Thoracic aorta (tissue), 2 donors: Measurements from ENCODE around the gene PTPRN2. TPM values are rescaled to one million over a fixed set of nuclear protein-coding genes. Genes with fewer than 3 reads are reported as not detected.

Experiments
- ATAC-seq: fragments of 150-250 bp; one replicate; pipeline ENCODE4 v1.8.0; 2017; ENCODE audit warnings: low read depth; ENCODE audit not compliant: insufficient number of reproducible peaks, low FRiP score
- DNase-seq: peaks from one replicate; pipeline ENCODE4 v3.0.0-alpha.2; 2020; ENCODE audit warnings: low spot score
- H3K27ac ChIP-seq, 2 donors: fragments of 200-600 bp; sonication (generic); 1 replicate in 1 of 2; 2 replicates in 1 of 2; pipeline ENCODE4 v1.5.1; 2016; ENCODE audit warnings: mild to moderate bottlenecking in 2 of 2, moderate library complexity in 2 of 2
- H3K27me3 ChIP-seq: fragments of 200-600 bp; sonication (generic); replicated peaks from 2 replicates; pipeline ENCODE4 v1.6.0; 2016; ENCODE audit warnings: mild to moderate bottlenecking; ENCODE audit not compliant: insufficient read depth
- H3K36me3 ChIP-seq: fragments of 200-600 bp; sonication (generic); one replicate; pipeline ENCODE4 v1.5.1; 2016
- H3K4me1 ChIP-seq, 2 donors: fragments of 200-600 bp; sonication (generic); 1 replicate in 1 of 2; 2 replicates in 1 of 2; pipeline versions ENCODE4 v1.5.1 to v1.6.0; 2016; ENCODE audit warnings: low read depth in 2 of 2, mild to moderate bottlenecking in 1 of 2; ENCODE audit not compliant: control insufficient read depth in 1 of 2
- H3K4me3 ChIP-seq: fragments of 200-600 bp; sonication (generic); 2 replicates; pipeline ENCODE4 v1.5.1; 2016; ENCODE audit warnings: mild to moderate bottlenecking
- H3K9me3 ChIP-seq: fragments of 200-600 bp; sonication (generic); 2 replicates; pipeline ENCODE4 v1.5.1; 2016
- total RNA-seq, 2 donors: library from RNA; depleted of rRNA; stranded (reverse); fragments of >200 nt; gene quantifications; one replicate each; pipeline versions ENCODE4 v1.1.0 to v1.2.3, GENCODE V29; 2016
- TF ChIP-seq, protein P1 (sequence below): fragments of 200-600 bp; sonication (generic); IDR thresholded peaks from one replicate; pipeline ENCODE4 v1.5.1; 2019; ENCODE audit warnings: antibody characterized with exemption

PTPRN2 gene
- total RNA-seq, 2 donors from 2014 or later: 2.2 to 3.1 TPM

DNA sequence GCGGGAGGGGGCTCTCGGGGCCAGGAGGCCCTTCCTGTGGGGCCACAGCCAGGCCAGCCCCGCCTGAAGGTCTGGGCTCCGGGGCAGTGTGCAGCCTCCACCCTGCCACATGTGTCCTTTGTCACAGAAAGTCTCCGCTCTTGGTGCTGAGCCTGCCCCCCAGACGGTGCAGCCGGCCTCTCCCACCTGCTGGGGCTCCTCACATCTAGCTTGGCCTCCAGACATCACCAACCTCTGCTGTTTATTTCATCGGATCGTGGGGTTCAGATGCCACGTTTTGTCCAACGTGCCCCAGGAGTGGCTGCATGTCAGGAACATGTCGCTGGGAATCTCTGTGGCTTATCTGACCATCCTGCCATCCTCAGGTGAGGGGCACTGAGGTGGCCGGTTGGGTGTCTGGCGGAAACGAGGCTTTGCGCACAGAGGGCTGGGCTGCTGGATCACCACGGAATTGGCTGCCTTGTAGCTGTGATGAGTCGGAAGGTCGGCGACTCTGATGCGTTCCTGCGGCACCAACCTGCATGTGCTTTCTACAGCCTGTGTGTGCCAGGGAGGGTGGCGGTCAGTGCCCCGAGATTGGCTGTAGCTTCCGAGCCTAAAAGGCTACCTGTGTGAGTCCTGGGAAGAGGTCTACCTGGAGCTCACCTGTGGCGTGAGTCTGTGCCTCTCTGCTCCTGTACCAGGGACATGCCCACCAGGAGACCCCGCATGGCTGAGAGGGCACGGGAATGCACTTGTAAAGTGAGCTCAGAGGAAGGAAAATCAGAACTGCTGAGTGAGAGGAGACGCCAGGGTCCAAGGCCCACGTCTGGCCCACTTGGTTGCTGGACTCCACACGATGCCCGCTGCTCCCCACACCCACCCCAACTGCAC is 934.4 kb downstream of the PTPRN2 start:
- H3K4me3 ChIP-seq: no peak overlapping the region
- H3K27ac ChIP-seq: no peak overlapping the region
- H3K4me1 ChIP-seq: no peaks in the 10 kb centered on the region
- H3K9me3 ChIP-seq: no peaks in the 10 kb centered on the region
- H3K36me3 ChIP-seq: no peaks in the 10 kb centered on the region
- DNase-seq: no peak
- no peak for ATAC-seq
- TF ChIP-seq, protein P1, sequence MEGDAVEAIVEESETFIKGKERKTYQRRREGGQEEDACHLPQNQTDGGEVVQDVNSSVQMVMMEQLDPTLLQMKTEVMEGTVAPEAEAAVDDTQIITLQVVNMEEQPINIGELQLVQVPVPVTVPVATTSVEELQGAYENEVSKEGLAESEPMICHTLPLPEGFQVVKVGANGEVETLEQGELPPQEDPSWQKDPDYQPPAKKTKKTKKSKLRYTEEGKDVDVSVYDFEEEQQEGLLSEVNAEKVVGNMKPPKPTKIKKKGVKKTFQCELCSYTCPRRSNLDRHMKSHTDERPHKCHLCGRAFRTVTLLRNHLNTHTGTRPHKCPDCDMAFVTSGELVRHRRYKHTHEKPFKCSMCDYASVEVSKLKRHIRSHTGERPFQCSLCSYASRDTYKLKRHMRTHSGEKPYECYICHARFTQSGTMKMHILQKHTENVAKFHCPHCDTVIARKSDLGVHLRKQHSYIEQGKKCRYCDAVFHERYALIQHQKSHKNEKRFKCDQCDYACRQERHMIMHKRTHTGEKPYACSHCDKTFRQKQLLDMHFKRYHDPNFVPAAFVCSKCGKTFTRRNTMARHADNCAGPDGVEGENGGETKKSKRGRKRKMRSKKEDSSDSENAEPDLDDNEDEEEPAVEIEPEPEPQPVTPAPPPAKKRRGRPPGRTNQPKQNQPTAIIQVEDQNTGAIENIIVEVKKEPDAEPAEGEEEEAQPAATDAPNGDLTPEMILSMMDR: no peak
- no peaks in the 10 kb centered on the region for H3K27me3 ChIP-seq

DNA sequence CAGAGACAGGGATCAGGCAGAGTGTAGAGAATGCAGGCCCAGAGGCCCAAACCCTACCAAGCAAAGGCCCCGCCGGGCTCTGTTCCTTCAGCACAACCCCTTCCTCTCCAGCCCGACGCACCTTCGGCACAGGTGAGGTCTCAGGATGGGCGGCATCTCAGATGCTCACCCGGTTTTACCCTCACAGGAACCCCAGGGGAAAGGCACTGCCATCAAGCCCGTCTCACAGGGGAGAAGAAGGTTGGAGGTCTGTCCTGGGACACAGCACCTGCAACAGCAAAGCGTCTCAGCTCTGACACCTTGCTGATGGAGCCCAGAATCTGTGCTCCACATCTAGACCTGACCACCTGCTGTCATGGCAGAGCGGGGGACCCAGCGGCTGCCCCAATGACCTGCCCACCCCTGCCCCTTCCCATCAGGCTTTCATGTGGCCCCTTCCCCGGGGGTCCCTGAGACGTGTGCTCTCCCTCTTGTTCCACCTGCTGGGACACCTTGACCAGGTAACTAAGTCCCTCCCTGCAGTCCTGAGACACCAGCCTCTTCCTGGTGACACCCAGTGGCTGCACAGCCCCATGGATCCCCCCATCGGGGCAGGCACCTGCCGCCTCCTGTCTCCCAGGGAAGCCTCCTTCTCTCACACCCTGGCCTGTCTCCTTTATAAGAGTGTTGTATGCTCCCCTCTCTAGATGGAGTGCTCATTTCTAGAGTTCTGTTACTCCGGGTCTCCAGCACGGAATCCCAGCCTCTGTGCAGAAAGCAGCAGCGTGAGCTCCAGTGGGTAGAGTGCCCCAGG is 935.3 kb downstream of the PTPRN2 start:
- Histone ChIP-seq H3K4me3 (no peak overlapping the region), H3K36me3 (no peaks in the 10 kb centered on the region), H3K4me1 (no peaks in the 10 kb centered on the region), H3K9me3 (no peaks in the 10 kb centered on the region), H3K27ac (no peak overlapping the region), H3K27me3 (no peaks in the 10 kb centered on the region)
- ATAC-seq: no peak
- no peak for DNase-seq
- TF ChIP-seq, protein P1: no peak

DNA sequence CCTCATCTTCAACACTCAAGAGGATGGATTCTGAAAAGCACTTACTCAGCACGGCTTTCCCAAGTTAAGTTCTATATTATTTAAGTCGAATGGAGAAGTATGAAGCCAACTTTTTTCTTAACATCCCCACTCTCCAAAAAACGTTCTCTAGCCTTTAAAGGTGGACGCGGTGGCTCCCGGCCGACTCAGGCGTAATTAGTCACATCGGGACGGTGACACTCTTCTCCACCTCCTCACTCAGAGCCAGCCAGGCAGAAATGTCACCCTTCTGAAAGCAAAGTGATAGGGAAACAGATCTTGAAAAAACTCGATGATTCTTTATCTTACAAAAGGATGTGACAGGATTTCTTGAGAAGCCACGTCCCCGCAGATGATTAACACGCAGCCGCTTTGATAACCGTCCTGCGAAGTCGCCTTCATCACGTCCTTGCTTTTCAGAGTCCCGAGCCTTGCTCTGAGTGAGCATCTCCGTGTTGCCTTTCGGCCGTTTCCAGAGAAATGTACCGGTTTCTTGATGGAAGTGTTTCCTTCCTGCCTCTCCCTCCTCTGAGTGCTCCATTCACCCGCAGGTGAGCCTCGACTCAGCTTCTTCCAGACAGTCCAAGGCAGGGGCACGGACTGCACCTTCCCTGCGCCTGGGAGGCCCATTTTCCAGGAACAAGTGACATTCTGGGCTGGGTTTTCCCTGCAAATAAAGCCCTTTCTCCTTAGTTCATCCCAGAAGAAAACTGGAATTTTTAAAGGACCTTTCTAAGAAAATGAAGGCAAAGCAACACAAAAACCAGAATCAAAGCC is 936.1 kb downstream of the PTPRN2 start:
- no peaks in the 10 kb centered on the region for H3K4me1 ChIP-seq
- no peak overlapping the region for H3K4me3 ChIP-seq
- no peaks in the 10 kb centered on the region for H3K36me3 ChIP-seq
- no peak for DNase-seq
- H3K27me3 ChIP-seq: no peaks in the 10 kb centered on the region
- H3K9me3 ChIP-seq: no peaks in the 10 kb centered on the region
- no peak for ATAC-seq
- TF ChIP-seq, protein P1: no peak
- H3K27ac ChIP-seq: no peak overlapping the region

DNA sequence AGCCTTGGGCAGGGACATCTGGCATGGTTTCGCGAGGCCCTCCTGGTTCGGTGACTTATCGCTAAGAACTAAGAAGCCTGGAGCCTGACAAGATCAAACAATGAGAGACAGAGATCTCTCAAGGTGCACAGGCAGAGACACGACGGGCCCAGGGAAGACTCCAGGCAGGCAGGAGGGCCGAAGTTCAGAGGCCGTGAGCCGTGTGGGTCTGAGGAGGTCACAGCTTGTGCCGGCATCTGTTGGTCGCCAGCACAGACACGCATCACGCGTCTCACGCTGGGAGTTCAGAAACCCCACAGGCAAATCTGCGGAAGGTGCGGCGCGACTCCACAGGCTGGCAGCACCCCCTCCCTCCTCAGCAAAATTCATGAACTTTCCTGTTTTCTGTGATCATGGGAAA is 936.8 kb downstream of the PTPRN2 start:
- ATAC-seq (no peak), DNase-seq (no peak)
- no peaks in the 10 kb centered on the region for H3K4me1 ChIP-seq
- H3K4me3 ChIP-seq: no peak overlapping the region
- H3K27me3 ChIP-seq: no peaks in the 10 kb centered on the region
- H3K27ac ChIP-seq: no peak overlapping the region
- H3K36me3 ChIP-seq: no peaks in the 10 kb centered on the region
- no peaks in the 10 kb centered on the region for H3K9me3 ChIP-seq
- TF ChIP-seq, protein P1: no peak
